NCI-H1436 treated with DMSO at 0.1 percent for 48 hours (cell line): ENCODE data around the gene CTSZ.

ENCODE experiments used
- DNase-seq: peaks from one replicate; lab custom pipeline; 2025; lab: John Stamatoyannopoulos, UW

CTSZ gene

GRCh38 chr20:59031564-59032022 is 24.5 kb upstream of the CTSZ start:
- DNase-seq, result no peak

- DNase-seq, result no peak
Measured at GRCh38 chr20:59030911-59031563, 24.0 kb upstream of the CTSZ start.

GRCh38 chr20:59028812-59029211 is 21.8 kb upstream of the CTSZ start:
- no peak for DNase-seq

GRCh38 chr20:59027741-59028320 is 20.8 kb upstream of the CTSZ start:
- no peak for DNase-seq

GRCh38 chr20:59026904-59027740 is 20.1 kb upstream of the CTSZ start:
- no peak for DNase-seq

- DNase-seq, result no peak
Measured at GRCh38 chr20:59025511-59025910, 18.5 kb upstream of the CTSZ start.

- DNase-seq, result no peak
Measured at GRCh38 chr20:59025086-59025485, 18.0 kb upstream of the CTSZ start.

GRCh38 chr20:59024111-59024530 is 17.1 kb upstream of the CTSZ start:
- DNase-seq, result no peak

- DNase-seq, result no peak
Measured at GRCh38 chr20:59023616-59024015, 16.6 kb upstream of the CTSZ start.

GRCh38 chr20:59022754-59023153 is 15.7 kb upstream of the CTSZ start:
- no peak for DNase-seq

GRCh38 chr20:59020938-59021551 is 14.0 kb upstream of the CTSZ start:
- no peak for DNase-seq

GRCh38 chr20:59019217-59019616 is 12.2 kb upstream of the CTSZ start, which contains the start of gene TUBB1:
Gene TUBB1 (plus strand): TSS chr20:59019429. CDS start chr20:59019523, 94 bp downstream.
- DNase-seq, result no peak

GRCh38 chr20:59018817-59019216 is 11.8 kb upstream of the CTSZ start:
- no peak for DNase-seq

GRCh38 chr20:59017493-59018231 is 10.6 kb upstream of the CTSZ start:
- DNase-seq, result no peak

GRCh38 chr20:59016795-59017492 is 9.9 kb upstream of the CTSZ start:
- DNase-seq, result no peak

- no peak for DNase-seq
Measured at GRCh38 chr20:59015812-59016711, 9.0 kb upstream of the CTSZ start.

GRCh38 chr20:59015411-59015810 is 8.4 kb upstream of the CTSZ start:
- no peak for DNase-seq

- no peak for DNase-seq
Measured at GRCh38 chr20:59014680-59015389, 7.8 kb upstream of the CTSZ start.

GRCh38 chr20:59013959-59014608 is 7.0 kb upstream of the CTSZ start:
- DNase-seq, result no peak
